HFF-Myc (cell line): ENCODE measurements around the gene ZNF428.

Experiments
- DNase-seq: peaks from one replicate; pipeline ENCODE4 v3.0.0-alpha.2; 2011; ENCODE audit warnings: low read depth; ENCODE audit errors: extremely low read depth
- H3K4me3 ChIP-seq: replicated peaks from 2 replicates; pipeline ENCODE4 v1.5.1; 2011; ENCODE audit warnings: low read depth, mild to moderate bottlenecking, control low read depth, low read length
- CTCF ChIP-seq: IDR thresholded peaks from 2 replicates; pipeline ENCODE4 v1.5.1; 2012; ENCODE audit warnings: mild to moderate bottlenecking, low read depth, low read length, control low read depth; ENCODE audit errors: missing control alignments

The ZNF428 gene

GRCh38 chr19:43634872-43635560 lies 15.6 kb upstream of the ZNF428 start:
- no peak for DNase-seq
- no peak overlapping the region for H3K4me3 ChIP-seq
- no peak for TF ChIP-seq CTCF

- DNase-seq: no peak
- no peak overlapping the region for H3K4me3 ChIP-seq
- no peak for TF ChIP-seq CTCF
Observed at GRCh38 chr19:43634506-43634871, 15.1 kb upstream of the ZNF428 start.

GRCh38 chr19:43634068-43634467 lies 14.6 kb upstream of the ZNF428 start:
- no peak for TF ChIP-seq CTCF
- no peak overlapping the region for H3K4me3 ChIP-seq
- DNase-seq: no peak

- no peak overlapping the region for H3K4me3 ChIP-seq
Observed at GRCh38 chr19:43633520-43633919, 14.1 kb upstream of the ZNF428 start.

GRCh38 chr19:43631491-43631890 lies 12.1 kb upstream of the ZNF428 start:
- H3K4me3 ChIP-seq: no peak overlapping the region
- TF ChIP-seq CTCF: no peak
- no peak for DNase-seq

More at GRCh38 chr19:43633520-43633919, 14.1 kb upstream of the ZNF428 start:
- TF ChIP-seq CTCF: no peak
- no peak for DNase-seq

GRCh38 chr19:43628646-43629326 lies 9.4 kb upstream of the ZNF428 start:
- H3K4me3 ChIP-seq: no peak overlapping the region
- no peak for DNase-seq
- no peak for TF ChIP-seq CTCF
